Measurements from ENCODE around the gene MIB2. TPM values are rescaled to one million over a fixed set of nuclear protein-coding genes. Genes with fewer than 3 reads are reported as not detected.

Gene MIB2
- total and polyA plus RNA-seq, 2 donors (not counting 1 experiment from before 2014, with no cell fraction given), result 94.0 to 95.9 TPM

DNA sequence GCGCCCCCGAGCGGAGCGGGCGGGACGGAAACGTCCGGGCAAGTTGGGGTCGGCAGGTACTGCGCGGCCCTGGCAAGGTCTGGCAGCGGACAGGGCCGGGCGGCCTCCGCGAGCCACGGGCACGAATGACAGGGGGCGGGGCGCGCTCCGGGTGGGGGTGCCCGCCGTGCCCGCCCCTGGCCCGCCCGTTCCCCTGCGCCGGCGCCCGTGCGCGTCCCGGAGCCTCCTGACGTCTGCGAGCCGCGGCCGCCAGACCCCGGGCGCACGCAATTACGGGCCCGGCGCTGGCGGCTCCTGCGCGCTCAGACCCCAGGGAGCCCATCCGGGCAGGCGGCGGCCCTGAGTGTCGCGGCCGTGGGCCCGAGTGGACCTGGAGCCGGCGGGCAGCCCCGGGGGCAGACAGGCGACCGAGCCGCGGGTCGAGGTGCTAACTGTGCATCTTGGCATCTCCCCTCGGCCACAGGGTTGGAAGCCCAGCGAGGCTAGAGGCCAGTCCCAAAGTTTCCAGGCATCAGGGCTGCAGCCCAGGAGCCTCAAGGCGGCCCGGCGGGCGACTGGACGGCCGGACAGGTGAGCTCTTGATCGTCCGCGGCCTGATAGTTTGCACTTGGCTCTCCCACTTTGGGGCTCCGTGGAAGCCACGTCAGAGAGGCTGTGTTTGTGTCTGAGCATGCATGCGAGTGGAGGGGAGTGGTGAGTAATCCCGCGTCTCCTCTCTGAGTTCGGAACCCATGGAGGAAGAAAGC, 918 bp downstream of the MIB2 start:
- Mint-ChIP-seq H3K27ac (peak overlapping the region; percentile 87), H3K4me1 (peaks cover 26% of the 10 kb centered on the region), H3K27me3 (no peaks in the 10 kb centered on the region), H3K4me3 (peak overlapping the region; percentile 85), H3K9me3 (ENCODE audit: insufficient read depth) (no peaks in the 10 kb centered on the region)
- Histone ChIP-seq H3K27me3 (replicated peaks in 1 of 4; ENCODE audit: control extremely low read depth in 1 of 4, control insufficient read depth in 3 of 4, insufficient read depth in 4 of 4, low read length in 3 of 4) (no peaks in the 10 kb centered on the region), H3K4me3 (ENCODE audit: control extremely low read depth in 1 of 5, extremely low read depth in 1 of 5, insufficient read depth in 1 of 5, low read depth in 2 of 5, low read length in 4 of 5) (peak overlapping the region; percentile 30 to 98 (median 97)), H3K27ac (ENCODE audit: low read length in 2 of 2) (peak overlapping the region in 1 of 2 donors; percentile 100), H4K20me1 (ENCODE audit: control insufficient read depth, insufficient read depth, low read length, poor library complexity, severe bottlenecking) (peaks cover 20% of the 10 kb centered on the region), H3K4me2 (replicated peaks; ENCODE audit: low read depth, low read length, poor library complexity, severe bottlenecking) (peak overlapping the region; percentile 98), H3K36me3 (replicated peaks in 1 of 2; ENCODE audit: control extremely low read depth in 1 of 2, control insufficient read depth in 1 of 2, extremely low read depth in 1 of 2, insufficient read depth in 2 of 2, low read length in 1 of 2) (peaks cover 0 to 5% of the 10 kb centered on the region in 2 experiments), H2AFZ (ENCODE audit: insufficient read depth, low read depth, low read length, poor library complexity, severe bottlenecking) (peak overlapping the region; percentile 38), H3K4me1 (ENCODE audit: control insufficient read depth in 2 of 2, insufficient read depth in 2 of 2, low read length in 2 of 2) (peaks cover 20% of the 10 kb centered on the region in 2 donors), H3K79me2 (ENCODE audit: control insufficient read depth, insufficient read depth, low read length) (peaks cover 33% of the 10 kb centered on the region), H3K9me3 (ENCODE audit: control extremely low read depth in 1 of 3, control insufficient read depth in 2 of 3, insufficient read depth in 1 of 3, low read length in 2 of 3) (no peaks in the 10 kb centered on the region), H3K9ac (ENCODE audit: low read length) (peak overlapping the region; percentile 100)
- TF ChIP-seq, protein P1, sequence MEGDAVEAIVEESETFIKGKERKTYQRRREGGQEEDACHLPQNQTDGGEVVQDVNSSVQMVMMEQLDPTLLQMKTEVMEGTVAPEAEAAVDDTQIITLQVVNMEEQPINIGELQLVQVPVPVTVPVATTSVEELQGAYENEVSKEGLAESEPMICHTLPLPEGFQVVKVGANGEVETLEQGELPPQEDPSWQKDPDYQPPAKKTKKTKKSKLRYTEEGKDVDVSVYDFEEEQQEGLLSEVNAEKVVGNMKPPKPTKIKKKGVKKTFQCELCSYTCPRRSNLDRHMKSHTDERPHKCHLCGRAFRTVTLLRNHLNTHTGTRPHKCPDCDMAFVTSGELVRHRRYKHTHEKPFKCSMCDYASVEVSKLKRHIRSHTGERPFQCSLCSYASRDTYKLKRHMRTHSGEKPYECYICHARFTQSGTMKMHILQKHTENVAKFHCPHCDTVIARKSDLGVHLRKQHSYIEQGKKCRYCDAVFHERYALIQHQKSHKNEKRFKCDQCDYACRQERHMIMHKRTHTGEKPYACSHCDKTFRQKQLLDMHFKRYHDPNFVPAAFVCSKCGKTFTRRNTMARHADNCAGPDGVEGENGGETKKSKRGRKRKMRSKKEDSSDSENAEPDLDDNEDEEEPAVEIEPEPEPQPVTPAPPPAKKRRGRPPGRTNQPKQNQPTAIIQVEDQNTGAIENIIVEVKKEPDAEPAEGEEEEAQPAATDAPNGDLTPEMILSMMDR (IDR thresholded peaks at IDR 0.05), result no peak
- no peak for TF ChIP-seq EZH2 (IDR thresholded peaks at IDR 0.05; ENCODE audit: borderline replicate concordance, insufficient read depth, low read depth, low read length, poor library complexity, severe bottlenecking)
- peak; percentile 9 for ATAC-seq (ENCODE audit: low read depth)
- WGBS (ENCODE audit: insufficient coverage), result 12% methylated on average over 80 of the region's 80 CpGs
- no peak for DNase-seq
- intact Hi-C loops (cut with micrococcal nuclease), result no loop called here
- ChIA-PET POLR2A (interaction anchor here (1.0 to 2.0 kb wide), 5 partner anchors 9 to 130 kb away, joined by 4 to 19 read pairs (median 7); no protein-coding TSS in a partner anchor), CTCF (interaction anchor here (1.0 to 2.9 kb wide), 2 partner anchors 10 to 14 kb away, joined by 3 to 13 read pairs; no protein-coding TSS in a partner anchor)

DNA sequence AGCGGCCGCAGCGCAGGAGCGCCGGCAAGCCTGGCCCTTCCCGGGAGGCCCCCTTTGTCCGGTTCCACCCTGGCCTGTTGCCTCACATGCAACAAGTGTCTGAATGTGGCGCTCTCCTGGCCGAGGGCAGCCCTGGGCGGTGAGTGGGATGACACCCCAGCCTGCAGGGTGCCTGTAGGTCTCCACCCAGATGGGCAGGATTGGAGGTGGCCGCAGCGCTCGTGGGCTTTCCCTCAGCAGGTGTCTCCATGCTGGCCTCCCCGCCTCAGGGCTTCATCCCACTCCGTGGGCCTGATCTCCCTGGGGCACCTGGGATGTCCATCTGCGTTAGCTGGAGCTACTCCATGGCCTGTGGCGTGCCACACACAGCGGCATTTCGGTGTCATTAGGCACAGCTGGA, 1.5 kb downstream of the MIB2 start:
- no peaks in the 10 kb centered on the region for H3K27me3 Mint-ChIP-seq
- Histone ChIP-seq H3K4me2 (replicated peaks; ENCODE audit: low read depth, low read length, poor library complexity, severe bottlenecking) (peak overlapping the region; percentile 98), H3K36me3 (replicated peaks in 1 of 2; ENCODE audit: control extremely low read depth in 1 of 2, control insufficient read depth in 1 of 2, extremely low read depth in 1 of 2, insufficient read depth in 2 of 2, low read length in 1 of 2) (peaks cover 0 to 5% of the 10 kb centered on the region in 2 experiments), H3K4me3 (ENCODE audit: control extremely low read depth in 1 of 5, extremely low read depth in 1 of 5, insufficient read depth in 1 of 5, low read depth in 2 of 5, low read length in 4 of 5) (no peak overlapping the region), H3K9me3 (ENCODE audit: control extremely low read depth in 1 of 3, control insufficient read depth in 2 of 3, insufficient read depth in 1 of 3, low read length in 2 of 3) (no peaks in the 10 kb centered on the region), H3K4me1 (ENCODE audit: control insufficient read depth in 2 of 2, insufficient read depth in 2 of 2, low read length in 2 of 2) (peaks cover 20% of the 10 kb centered on the region in 2 donors), H3K27me3 (replicated peaks in 1 of 4; ENCODE audit: control extremely low read depth in 1 of 4, control insufficient read depth in 3 of 4, insufficient read depth in 4 of 4, low read length in 3 of 4) (no peaks in the 10 kb centered on the region), H4K20me1 (ENCODE audit: control insufficient read depth, insufficient read depth, low read length, poor library complexity, severe bottlenecking) (peaks cover 20% of the 10 kb centered on the region), H2AFZ (ENCODE audit: insufficient read depth, low read depth, low read length, poor library complexity, severe bottlenecking) (no peak overlapping the region), H3K9ac (ENCODE audit: low read length) (no peak overlapping the region), H3K27ac (ENCODE audit: low read length in 2 of 2) (no peak overlapping the region), H3K79me2 (ENCODE audit: control insufficient read depth, insufficient read depth, low read length) (peaks cover 33% of the 10 kb centered on the region)
- DNase-seq, result no peak
- WGBS (ENCODE audit: insufficient coverage), result 98% methylated on average over 19 of the region's 19 CpGs
- POLR2A ChIA-PET, result interaction anchor here (2.0 kb wide), 1 partner anchor 13 kb away, joined by 8 read pairs; no protein-coding TSS in a partner anchor
- intact Hi-C loops (cut with micrococcal nuclease), result no loop called here
- no peak for TF ChIP-seq EZH2 (IDR thresholded peaks at IDR 0.05; ENCODE audit: borderline replicate concordance, insufficient read depth, low read depth, low read length, poor library complexity, severe bottlenecking)
- TF ChIP-seq, protein P1 (IDR thresholded peaks at IDR 0.05), result no peak
- peak overlapping the region; percentile 85 for H3K4me3 Mint-ChIP-seq
- H3K27ac Mint-ChIP-seq, result peak overlapping the region; percentile 87
- peaks cover 26% of the 10 kb centered on the region for H3K4me1 Mint-ChIP-seq
- ATAC-seq (ENCODE audit: low read depth), result no peak
- CTCF ChIA-PET, result interaction anchor here (2.9 kb wide), 1 partner anchor 13 kb away, joined by 13 read pairs; no protein-coding TSS in a partner anchor
- H3K9me3 Mint-ChIP-seq (ENCODE audit: insufficient read depth), result no peaks in the 10 kb centered on the region

All from B cell (primary cell).